ENCODE data around the gene DCTPP1. TPM values are rescaled to one million over a fixed set of nuclear protein-coding genes. Genes with fewer than 3 reads are reported as not detected.
A peak's percentile ranks its signal among the peaks of the same experiment; 100 is the strongest.

The DCTPP1 gene
- polyA plus RNA-seq, 1 of the 3 experiments (the other 2 are of a cell fraction): 79.2 TPM

DNA sequence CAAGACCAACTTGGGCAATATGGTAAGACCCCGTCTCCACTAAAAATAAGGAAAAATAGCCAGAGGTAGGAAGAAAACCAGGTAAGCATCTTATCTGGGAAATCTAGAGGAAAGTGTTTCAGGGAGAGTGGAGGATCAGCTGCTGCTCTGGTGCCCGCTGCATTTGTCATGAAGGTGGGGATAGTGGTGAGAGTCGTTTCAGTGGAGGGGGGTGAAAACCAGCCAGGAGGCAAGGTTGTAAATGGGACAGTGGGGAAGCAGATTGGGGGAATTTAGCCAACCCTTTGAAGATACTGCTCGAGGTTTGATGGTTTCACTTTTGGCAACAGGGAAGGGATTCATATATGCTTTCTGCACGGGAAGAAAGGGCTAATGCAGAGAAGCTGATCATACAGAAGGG lies 8.8 kb downstream of the DCTPP1 start:
- H3K27me3 ChIP-seq (ENCODE audit: insufficient read depth): no peaks in the 10 kb centered on the region
- peaks cover 16% of the 10 kb centered on the region for H3F3A ChIP-seq (replicated peaks; ENCODE audit: insufficient read depth)
- H3K27ac ChIP-seq (ENCODE audit: low read depth in 2 of 2, low read length in 1 of 2): no peak overlapping the region
- no peak overlapping the region for H3K4me3 ChIP-seq (ENCODE audit: low read depth in 2 of 2, low read length in 1 of 2)
- POLR2A ChIA-PET: no interaction called here
- H3K9me3 ChIP-seq: no peaks in the 10 kb centered on the region
- peaks cover 7% of the 10 kb centered on the region; the same call in 1 of the 2 replicates for H3K79me2 ChIP-seq (ENCODE audit: insufficient read depth)
- H3K4me2 ChIP-seq: no peak overlapping the region
- TF ChIP-seq, protein P1, sequence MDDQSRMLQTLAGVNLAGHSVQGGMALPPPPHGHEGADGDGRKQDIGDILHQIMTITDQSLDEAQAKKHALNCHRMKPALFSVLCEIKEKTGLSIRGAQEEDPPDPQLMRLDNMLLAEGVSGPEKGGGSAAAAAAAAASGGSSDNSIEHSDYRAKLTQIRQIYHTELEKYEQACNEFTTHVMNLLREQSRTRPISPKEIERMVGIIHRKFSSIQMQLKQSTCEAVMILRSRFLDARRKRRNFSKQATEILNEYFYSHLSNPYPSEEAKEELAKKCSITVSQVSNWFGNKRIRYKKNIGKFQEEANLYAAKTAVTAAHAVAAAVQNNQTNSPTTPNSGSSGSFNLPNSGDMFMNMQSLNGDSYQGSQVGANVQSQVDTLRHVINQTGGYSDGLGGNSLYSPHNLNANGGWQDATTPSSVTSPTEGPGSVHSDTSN (IDR thresholded peaks at IDR 0.05): no peak
- TF ChIP-seq, protein P2, sequence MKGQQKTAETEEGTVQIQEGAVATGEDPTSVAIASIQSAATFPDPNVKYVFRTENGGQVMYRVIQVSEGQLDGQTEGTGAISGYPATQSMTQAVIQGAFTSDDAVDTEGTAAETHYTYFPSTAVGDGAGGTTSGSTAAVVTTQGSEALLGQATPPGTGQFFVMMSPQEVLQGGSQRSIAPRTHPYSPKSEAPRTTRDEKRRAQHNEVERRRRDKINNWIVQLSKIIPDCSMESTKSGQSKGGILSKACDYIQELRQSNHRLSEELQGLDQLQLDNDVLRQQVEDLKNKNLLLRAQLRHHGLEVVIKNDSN (IDR thresholded peaks at IDR 0.05; ENCODE audit: borderline replicate concordance, low read depth): no peak
- TF ChIP-seq EP300 (IDR thresholded peaks at IDR 0.05; ENCODE audit: borderline replicate concordance in 1 of 2, low read depth in 1 of 2, low read length in 1 of 2) (no peak), MXI1 (IDR thresholded peaks at IDR 0.05; ENCODE audit: low read depth, low read length) (no peak), GABPA (IDR thresholded peaks at IDR 0.05; ENCODE audit: low read depth) (no peak), ELF1 (IDR thresholded peaks at IDR 0.05) (no peak), FOXM1 (IDR thresholded peaks at IDR 0.05; ENCODE audit: low read depth) (no peak), CHD2 (IDR thresholded peaks at IDR 0.05; ENCODE audit: low read length, partially characterized antibody) (no peak)
- peaks cover 0 to 12% of the 10 kb centered on the region in 2 experiments; a peak in 1 of 4 replicates for H3K4me1 ChIP-seq (ENCODE audit: control insufficient read depth in 1 of 2, insufficient read depth in 2 of 2, low read depth in 1 of 2, low read length in 1 of 2)
- CTCF ChIA-PET: interaction anchor here (1.0 to 4.0 kb wide), 3 partner anchors 9 to 29 kb away, joined by 5 to 24 read pairs (median 13); partner anchors contain the start of gene DCTPP1
- peaks cover under 1% of the 10 kb centered on the region; the same call in 1 of the 2 replicates for H4K20me1 ChIP-seq (ENCODE audit: insufficient read depth)
- no peaks in the 10 kb centered on the region for H3K9me2 ChIP-seq
- no peak overlapping the region for H3K9ac ChIP-seq
- peaks cover 11 to 28% of the 10 kb centered on the region in 2 experiments for H3K36me3 ChIP-seq (replicated peaks in 1 of 2; ENCODE audit: control insufficient read depth in 1 of 2, insufficient read depth in 2 of 2, low read length in 1 of 2)
- WGBS (ENCODE audit: low lambda C conversion rate): 93% methylated on average over 5 of the region's 5 CpGs
- no peak overlapping the region for H2AFZ ChIP-seq (ENCODE audit: low read depth)
- no peak for DNase-seq

DNA sequence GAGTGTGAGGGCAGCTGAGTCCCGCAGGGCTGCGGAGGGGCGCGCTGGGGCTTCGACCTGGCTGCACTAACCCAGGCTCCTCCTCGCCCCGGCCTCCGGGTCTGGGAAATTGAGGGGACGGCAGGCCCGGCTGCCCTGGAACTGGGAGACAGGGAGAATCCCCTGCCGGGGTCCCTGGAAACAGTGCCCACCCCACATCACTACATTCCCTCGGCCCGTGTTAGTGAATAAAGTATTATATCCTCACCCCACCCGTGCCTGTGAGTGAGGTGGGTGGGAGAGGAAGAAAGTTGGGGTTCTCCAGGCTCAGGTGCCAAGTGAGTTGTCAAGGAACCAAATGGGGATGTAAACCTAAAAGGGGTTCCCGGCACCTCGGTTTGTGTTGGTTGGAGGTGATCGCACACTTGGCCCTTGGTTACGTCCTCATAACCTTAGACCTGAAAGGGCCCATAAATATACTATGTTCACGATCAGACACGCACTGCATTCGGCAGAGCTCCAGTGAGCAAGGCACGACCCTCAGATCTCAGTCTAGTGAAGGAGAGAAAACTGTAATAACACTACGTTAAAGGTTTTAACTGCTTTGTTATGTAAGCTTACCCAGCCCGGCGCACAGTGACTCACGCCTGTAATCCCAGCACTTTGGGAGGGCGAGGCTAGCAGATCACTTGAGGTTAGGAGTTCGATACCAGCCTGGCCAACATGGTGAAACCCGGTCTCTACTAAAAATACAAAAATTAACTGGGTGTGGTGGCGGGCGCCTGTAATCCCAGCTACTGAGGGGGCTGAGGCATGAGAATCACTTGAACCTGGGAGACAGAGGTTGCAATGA lies 11.3 kb downstream of the DCTPP1 start:
- Histone ChIP-seq H3K36me3 (replicated peaks in 1 of 2; ENCODE audit: control insufficient read depth in 1 of 2, insufficient read depth in 2 of 2, low read length in 1 of 2) (peaks cover 7 to 27% of the 10 kb centered on the region in 2 experiments), H3K79me2 (ENCODE audit: insufficient read depth) (peaks cover 9% of the 10 kb centered on the region; the same call in 1 of the 2 replicates), H3K9me3 (no peaks in the 10 kb centered on the region), H3K4me3 (ENCODE audit: low read depth in 2 of 2, low read length in 1 of 2) (peak overlapping the region; percentile 12 to 40; a peak in 3 of 4 replicates), H4K20me1 (ENCODE audit: insufficient read depth) (peaks cover 4% of the 10 kb centered on the region; the same call in 1 of the 2 replicates), H2AFZ (ENCODE audit: low read depth) (no peak overlapping the region), H3K4me2 (0 out of 2 replicates have a peak overlapping the region, but pooled peaks have one; percentile 50), H3K9me2 (no peaks in the 10 kb centered on the region), H3K9ac (no peak overlapping the region), H3K27me3 (ENCODE audit: insufficient read depth) (no peaks in the 10 kb centered on the region), H3K27ac (ENCODE audit: low read depth in 2 of 2, low read length in 1 of 2) (peak overlapping the region in 1 of 2 experiments; percentile 30; a peak in 2 of 4 replicates), H3K4me1 (ENCODE audit: control insufficient read depth in 1 of 2, insufficient read depth in 2 of 2, low read depth in 1 of 2, low read length in 1 of 2) (peaks cover 0 to 13% of the 10 kb centered on the region in 2 experiments; a peak in 1 of 4 replicates), H3F3A (replicated peaks; ENCODE audit: insufficient read depth) (peaks cover 25% of the 10 kb centered on the region)
- CTCF ChIA-PET: interaction anchor here (0.8 to 4.0 kb wide), 12 partner anchors 9 to 603 kb away, joined by 3 to 24 read pairs (median 4); partner anchors contain the start of genes DCTPP1, PAGR1 and ZNF771
- TF ChIP-seq NRF1 (IDR thresholded peaks at IDR 0.05; ENCODE audit: low read depth, low read length): no peak
- TF ChIP-seq TAF1 (IDR thresholded peaks at IDR 0.05; ENCODE audit: borderline replicate concordance, low read depth, low read length): no peak
- no peak for TF ChIP-seq CHD2 (IDR thresholded peaks at IDR 0.05; ENCODE audit: low read length, partially characterized antibody)
- no peak for TF ChIP-seq GABPA (IDR thresholded peaks at IDR 0.05; ENCODE audit: low read depth)
- TF ChIP-seq TEAD4 (IDR thresholded peaks at IDR 0.05; ENCODE audit: borderline replicate concordance, insufficient read depth): no peak
- no peak for DNase-seq
- POLR2A ChIA-PET: interaction anchor here (0.6 to 1.5 kb wide), 8 partner anchors 9 to 154 kb away, joined by 3 to 15 read pairs (median 6); partner anchors contain the start of genes DCTPP1, TBC1D10B, ZNF48 and ZNF771
- WGBS (ENCODE audit: low lambda C conversion rate): 94% methylated on average over 17 of the region's 31 CpGs
